ENCODE results near the gene AARSD1.
"Not testable (repeated sequence)": the region's sequence is repeated elsewhere in the genome, so short reads cannot be mapped to it uniquely, and the experiment has no call there.

Gene AARSD1

GRCh38 chr17:42920106-42920900 lies 44.0 kb downstream of the AARSD1 start:
- DNase-seq, result no peak

- not testable (repeated sequence) for DNase-seq
Measured at GRCh38 chr17:42919522-42920077, 44.7 kb downstream of the AARSD1 start.

GRCh38 chr17:42918902-42919521 lies 45.2 kb downstream of the AARSD1 start:
- no peak for DNase-seq

GRCh38 chr17:42917236-42917603 lies 47.0 kb downstream of the AARSD1 start:
- no peak for DNase-seq

GRCh38 chr17:42916388-42917235 lies 47.6 kb downstream of the AARSD1 start:
- not testable (repeated sequence) for DNase-seq

GRCh38 chr17:42915288-42915687 lies 49.0 kb downstream of the AARSD1 start:
- DNase-seq, result not testable (repeated sequence)

- no peak for DNase-seq
Measured at GRCh38 chr17:42913981-42914617, 50.2 kb downstream of the AARSD1 start.

- no peak for DNase-seq
Measured at GRCh38 chr17:42913522-42913921, 50.7 kb downstream of the AARSD1 start.

- DNase-seq, result no peak
Measured at GRCh38 chr17:42908872-42909700, 55.2 kb downstream of the AARSD1 start.

- DNase-seq, result no peak
Measured at GRCh38 chr17:42906772-42907446, 57.3 kb downstream of the AARSD1 start.

GRCh38 chr17:42904110-42904469 lies 60.2 kb downstream of the AARSD1 start:
- DNase-seq, result no peak

- no peak for DNase-seq
Measured at GRCh38 chr17:42901535-42902229, 62.6 kb downstream of the AARSD1 start.
